GM03348 (cell line): Measurements from ENCODE around the gene KDM7A.

Experiments used
- DNase-seq: peaks from one replicate; pipeline ENCODE4 v3.0.0; 2012; ENCODE audit warnings: low spot score

The KDM7A gene

DNA sequence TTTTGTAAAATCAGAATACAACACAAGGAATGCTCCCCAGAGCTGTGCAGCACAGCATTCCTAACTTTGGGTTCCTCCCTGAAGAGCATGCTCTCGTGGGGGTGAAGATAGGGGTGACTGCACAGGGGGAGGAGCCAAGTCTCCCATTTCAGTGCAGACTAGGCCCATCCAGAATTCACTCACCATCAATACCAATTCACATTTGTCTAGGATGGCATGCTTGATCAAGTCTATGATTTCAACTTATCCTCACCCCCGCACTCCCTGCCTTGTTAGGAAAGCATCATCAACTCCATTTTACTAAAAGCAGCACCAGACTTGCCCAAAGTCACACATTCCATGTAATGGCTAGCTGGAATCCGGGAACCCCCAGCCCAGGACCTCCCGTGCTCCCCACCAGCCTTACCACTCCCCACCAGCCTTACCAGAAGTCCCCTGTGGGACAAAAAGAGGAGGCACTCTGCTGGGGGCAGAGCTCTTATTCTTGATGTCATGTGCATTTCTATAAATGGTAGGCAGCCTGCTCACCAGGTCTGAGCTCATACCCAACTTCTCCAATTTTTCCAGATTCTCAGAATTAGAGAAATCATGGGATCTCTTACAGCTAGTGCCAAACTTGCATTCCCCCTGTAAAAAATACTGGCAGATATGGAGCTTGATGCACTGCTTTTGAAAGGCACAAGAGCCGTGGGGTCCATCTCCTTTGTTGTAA lies 120.2 kb downstream of the KDM7A start:
- no peak for DNase-seq

DNA sequence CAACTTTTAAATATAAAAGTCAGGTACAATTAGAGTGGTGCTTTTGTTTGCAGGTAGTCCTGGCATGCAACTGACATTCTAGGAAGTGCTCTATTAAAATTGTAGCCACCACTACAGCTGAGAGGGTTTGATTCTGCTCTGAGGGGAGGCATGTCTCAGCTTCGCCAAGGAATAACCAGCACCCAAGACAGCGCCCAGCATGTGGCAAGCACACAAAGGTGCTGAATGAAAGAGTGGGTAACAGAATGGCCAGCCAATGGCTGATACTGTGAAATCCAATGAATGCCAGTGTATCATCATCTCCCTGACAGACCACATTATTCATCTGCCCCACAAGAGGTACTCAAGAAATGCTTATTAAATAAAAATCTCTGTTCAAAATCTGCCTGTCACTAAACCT lies 121.0 kb downstream of the KDM7A start:
- DNase-seq = no peak

DNA sequence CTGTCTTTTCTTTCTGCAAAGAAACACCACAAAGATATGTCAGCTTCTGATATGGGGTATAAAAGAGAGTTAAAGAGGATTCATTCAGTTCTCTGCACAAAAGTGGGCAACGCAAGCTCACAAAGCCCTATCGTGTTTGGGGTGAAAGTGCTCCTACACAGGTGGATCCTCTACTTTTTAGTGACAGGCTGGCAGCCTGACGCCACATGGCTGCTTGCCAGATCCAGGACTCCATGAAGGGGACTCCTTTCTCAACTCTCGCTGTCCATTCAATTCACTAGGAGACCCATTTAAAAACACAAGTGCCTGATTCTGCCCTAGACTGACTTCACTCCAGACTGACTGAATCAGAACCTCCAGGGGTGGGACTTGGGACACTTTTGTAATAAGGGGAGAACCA lies 122.0 kb downstream of the KDM7A start:
- no peak for DNase-seq

DNA sequence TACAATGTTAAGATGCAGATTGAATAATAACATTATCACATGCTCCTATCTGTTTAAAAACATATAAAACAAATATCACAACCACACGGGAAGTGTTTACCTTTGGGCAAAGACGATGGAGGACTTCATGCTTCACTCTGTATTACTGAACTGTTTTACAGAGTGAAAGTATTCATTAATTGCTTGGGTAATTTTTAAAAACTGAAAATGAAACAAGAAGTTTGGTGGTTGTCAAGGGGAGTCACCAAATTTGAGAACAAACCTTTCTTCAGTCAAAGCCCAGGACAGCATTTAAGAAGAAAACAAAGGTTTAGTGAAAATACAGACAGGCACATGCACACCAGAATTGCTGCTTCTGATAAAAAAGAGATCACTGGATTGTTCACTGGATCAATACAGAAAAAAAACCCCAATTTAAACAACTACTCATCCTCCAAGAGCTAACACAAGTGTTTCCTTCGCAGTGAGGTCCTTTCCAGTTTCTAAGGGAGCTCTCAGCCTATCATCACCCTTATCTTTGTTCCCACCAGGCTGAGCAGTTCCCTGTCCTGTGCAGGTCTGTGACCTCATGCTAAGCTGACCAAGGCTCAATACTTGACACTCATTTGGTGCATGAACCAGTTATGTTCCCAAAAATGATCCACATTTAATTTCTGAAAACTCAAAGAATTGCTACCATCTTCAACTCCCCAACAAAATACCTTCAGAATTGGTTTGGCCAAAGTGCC lies 122.8 kb downstream of the KDM7A start:
- no peak for DNase-seq

GRCh38 chr7:140051820-140052219 lies 125.0 kb downstream of the KDM7A start:
- no peak for DNase-seq

- DNase-seq = no peak
Measured at GRCh38 chr7:140050100-140050499, 126.7 kb downstream of the KDM7A start.

GRCh38 chr7:140049339-140050024 lies 127.3 kb downstream of the KDM7A start:
- DNase-seq = no peak

DNA sequence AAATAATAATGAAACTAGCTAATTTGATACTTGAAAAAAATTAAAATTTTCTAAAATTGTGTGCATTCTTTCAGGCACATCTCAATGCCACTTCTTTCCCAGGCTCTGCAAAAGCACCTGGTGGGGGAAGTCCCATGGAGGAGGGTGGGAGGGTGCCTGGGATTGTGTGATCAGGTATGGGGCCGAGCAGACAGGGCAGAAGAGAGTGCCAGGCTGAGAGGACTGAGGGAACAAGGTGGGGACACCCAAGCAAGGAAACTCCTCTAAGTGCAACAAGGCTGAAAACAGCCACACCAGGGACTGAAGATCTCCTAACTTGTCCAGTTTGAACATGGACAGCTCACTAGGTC lies 127.8 kb downstream of the KDM7A start:
- no peak for DNase-seq

DNA sequence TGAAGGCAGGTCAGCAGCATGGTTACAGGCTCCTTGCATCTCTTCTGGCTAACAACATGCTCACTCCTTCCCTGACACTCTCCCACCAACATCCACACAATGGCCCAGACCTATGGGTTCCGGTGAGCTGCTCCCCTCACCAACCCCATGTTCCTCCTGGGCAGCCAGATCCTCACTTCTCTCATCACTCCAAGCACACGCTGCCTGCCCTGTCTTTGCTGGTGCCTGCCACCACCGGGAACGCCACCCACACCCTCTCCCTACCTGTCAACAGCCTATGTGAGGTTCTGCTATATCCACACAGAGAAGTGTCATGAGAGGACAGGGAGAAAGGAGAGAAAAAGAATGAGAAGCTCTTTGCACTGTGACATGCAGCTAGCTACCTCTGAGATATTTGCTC lies 128.6 kb downstream of the KDM7A start:
- no peak for DNase-seq

GRCh38 chr7:140047197-140047596 lies 129.6 kb downstream of the KDM7A start:
- no peak for DNase-seq

- no peak for DNase-seq
Measured at GRCh38 chr7:140045697-140046096, 131.1 kb downstream of the KDM7A start.

DNA sequence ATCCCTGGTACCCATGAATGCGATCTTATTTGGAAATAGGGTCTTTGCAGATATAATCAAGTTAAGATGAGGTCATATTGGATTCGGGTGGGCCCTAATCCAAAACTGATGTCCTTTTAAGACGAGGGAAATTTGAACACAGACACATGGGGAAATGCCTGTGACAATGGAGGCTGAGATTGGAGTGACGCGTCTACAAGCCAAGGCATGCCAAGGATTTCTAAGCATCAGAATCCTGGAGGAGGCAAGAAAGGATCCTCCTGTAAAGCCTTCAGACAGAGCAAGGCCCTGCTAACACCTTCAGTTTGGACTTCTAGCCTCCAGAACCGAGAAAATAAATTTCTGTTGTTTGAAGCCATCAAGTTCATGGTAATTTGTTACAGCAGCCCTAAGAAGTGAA lies 132.5 kb downstream of the KDM7A start:
- no peak for DNase-seq

- DNase-seq = no peak
Measured at GRCh38 chr7:140042386-140042670, 134.5 kb downstream of the KDM7A start.

DNA sequence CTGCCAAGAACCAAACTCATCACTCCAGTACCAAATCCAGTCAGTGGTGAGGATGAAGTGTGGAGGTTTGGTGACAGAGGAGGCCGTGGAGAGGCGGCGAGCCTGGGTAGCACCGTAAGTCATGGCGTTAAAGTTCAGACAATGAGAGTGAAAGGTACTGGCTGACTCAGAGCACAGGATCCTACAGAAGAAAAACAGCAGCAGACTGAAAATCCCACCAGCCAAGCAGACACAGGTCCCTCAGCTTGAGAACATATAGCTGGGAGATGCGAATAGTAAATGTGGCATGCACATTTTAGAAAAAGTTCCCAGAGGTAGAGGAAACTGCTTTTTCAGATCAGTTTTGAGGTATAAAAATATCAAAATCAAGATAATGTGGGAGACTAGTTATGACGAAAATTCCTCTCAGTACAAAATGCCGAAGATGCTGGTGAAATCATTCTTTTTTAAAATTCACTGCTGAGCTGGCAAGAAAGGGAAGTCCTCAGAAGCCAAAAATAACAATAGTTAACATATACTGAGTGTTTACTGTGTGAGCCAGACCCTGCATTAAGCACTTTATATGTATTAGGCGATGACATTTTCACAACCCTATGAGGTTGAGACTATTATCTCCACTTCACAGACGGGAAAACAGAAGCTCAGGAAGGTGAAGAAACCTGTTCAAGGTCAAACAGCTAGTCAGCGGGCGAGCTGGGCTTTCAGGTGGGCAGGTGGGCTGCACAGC lies 135.0 kb downstream of the KDM7A start:
- no peak for DNase-seq

DNA sequence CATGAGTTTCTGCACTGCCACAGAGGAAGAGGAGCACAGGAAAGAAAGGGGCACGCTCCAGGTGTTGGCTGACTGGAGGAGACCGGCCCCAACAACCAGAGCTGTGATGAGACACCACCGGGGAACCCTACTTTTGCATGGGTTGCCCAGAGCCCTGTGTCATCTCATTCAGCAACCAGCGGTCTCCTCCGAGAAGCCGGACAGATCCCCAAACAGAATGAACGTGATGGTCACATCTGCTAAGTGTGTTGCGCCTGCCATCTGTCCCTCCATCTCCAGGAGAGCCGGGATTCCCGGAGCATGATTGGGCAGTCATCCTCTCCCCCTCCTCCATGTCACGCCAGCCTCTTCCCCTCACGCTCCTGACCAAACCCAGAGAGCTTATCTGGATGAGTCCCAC lies 136.9 kb downstream of the KDM7A start:
- DNase-seq = no peak

DNA sequence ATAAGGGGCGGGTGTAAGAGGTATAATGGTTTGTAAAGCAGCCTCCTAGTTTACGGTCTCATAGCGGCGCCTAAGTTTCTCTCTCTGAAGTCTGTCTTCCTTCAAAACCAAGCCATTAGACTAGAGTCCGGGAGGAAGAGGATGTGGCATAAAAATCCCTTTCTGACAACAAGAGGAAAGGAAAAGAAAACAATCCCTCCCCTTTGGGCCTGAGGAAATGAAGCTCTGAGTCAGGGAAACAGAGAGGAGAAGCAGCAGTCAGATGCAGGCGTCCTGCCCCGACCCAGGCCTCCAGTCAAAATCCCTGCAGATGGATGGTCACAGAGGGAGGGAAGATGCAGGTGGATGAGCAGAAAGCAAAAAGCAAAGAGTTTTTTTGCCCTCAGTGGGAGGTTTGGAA lies 137.7 kb downstream of the KDM7A start:
- DNase-seq = no peak

DNA sequence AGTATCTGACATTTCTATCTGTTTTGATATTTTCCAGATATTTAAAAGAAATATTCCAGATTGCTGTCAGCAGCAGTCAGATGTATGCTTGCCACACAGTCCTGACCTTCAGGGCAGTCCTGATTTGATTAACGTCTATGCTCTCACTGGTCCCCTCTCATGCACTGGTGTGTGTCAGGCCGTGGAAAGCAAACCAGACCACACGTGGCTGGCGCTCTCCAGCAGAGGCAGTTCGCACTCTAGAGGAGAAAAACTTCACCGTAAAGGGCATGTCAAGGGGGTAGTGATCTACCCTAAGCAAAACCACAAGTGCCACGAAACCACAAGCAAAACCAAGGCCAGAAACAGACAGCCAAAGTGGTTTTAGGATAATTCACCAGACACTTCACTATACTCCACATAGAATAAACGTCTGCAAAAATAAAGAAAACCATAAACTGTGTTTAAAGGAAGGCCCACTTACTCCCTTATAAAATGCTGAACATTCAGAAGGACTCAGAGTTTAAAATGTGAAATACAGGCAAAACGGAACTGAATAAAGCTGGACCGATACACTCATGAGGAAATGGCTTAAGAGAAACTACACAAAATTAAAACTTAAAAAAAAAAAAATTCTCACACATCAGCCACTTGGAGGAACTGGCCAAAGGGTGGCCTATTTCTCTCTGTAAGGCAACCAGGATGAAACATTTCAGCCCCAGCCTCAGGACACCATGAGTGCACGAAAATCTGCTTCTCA lies 140.4 kb downstream of the KDM7A start:
- DNase-seq = no peak

- DNase-seq = peak; percentile 70
Measured at GRCh38 chr7:140035400-140036223, 141.2 kb downstream of the KDM7A start.
